ENCODE data around the gene SLC23A2. TPM values are rescaled to one million over a fixed set of nuclear protein-coding genes. Genes with fewer than 3 reads are reported as not detected.

SLC23A2 gene
- total RNA-seq, 2 experiments from 2014 or later = 14.3 to 25.7 TPM

DNA sequence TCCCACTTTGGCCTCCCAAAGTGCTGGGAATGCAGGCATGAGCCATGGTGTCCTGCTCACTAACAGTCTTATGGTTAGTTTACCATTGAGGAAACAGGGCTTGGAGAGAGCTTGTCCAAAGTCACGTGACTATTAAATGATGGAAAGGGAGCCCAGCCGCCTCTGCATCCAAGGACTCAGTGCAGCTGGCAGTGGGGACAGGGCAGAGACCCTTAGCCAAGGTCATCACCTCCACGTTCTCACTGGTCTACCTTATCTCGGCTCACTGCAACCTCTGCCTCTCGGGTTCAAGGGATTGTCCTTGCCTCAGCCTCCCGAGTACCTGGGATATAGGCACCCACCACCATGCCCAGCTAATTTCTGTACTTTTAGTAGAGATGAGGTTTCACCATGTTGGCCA is 109.3 kb downstream of the SLC23A2 start:
- DNase-seq (ENCODE audit: low spot score) = no peak

DNA sequence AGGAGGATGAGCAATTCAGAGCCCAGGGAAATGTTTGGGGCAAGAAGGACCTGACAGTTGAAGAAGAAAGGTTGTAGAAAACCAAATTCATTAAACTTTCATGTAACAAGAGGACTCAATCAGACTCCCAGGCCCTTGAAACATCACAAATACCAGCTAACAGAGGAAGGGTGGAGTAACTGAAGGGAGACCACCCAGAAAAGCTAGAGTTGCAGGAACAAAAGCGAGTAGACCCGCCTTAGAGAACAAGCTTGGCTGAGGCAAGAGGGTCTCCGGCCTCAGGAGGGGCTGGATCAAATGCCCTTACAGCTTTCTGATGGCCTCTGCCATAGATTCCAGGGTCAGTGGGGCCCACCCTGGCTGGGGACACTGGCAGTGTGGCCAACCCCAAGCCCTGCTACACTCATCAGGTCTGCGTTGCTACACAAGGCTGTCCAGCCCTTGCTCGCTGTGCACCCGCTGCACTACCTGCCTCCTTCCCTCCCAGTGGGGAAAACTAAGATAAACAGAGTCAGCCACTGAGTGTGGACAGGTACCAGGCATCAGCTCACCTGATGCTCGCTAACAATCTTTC is 110.0 kb downstream of the SLC23A2 start:
- H3K4me2 ChIP-seq (ENCODE audit: low read length) = no peak overlapping the region
- no peaks in the 10 kb centered on the region for H4K20me1 ChIP-seq (ENCODE audit: insufficient read depth, low read length)
- H3K9me2 ChIP-seq (ENCODE audit: insufficient read depth, low read length) = no peaks in the 10 kb centered on the region
- intact Hi-C loops (cut with micrococcal nuclease; ENCODE audit: unreplicated experiment) = no loop called here
- H3K79me2 ChIP-seq (ENCODE audit: insufficient read depth, low read depth, low read length) = no peaks in the 10 kb centered on the region
- no peaks in the 10 kb centered on the region for H3K9me3 ChIP-seq (ENCODE audit: low read length)
- H3K4me1 ChIP-seq (ENCODE audit: insufficient read depth, low read length, poor library complexity, severe bottlenecking) = peaks cover 18% of the 10 kb centered on the region
- no peak overlapping the region for H2AFZ ChIP-seq (ENCODE audit: low read length)
- no peak for TF ChIP-seq EZH2phosphoT487 (IDR thresholded peaks at IDR 0.05; ENCODE audit: borderline replicate concordance, low read depth, low read length)
- TF ChIP-seq, protein P1, sequence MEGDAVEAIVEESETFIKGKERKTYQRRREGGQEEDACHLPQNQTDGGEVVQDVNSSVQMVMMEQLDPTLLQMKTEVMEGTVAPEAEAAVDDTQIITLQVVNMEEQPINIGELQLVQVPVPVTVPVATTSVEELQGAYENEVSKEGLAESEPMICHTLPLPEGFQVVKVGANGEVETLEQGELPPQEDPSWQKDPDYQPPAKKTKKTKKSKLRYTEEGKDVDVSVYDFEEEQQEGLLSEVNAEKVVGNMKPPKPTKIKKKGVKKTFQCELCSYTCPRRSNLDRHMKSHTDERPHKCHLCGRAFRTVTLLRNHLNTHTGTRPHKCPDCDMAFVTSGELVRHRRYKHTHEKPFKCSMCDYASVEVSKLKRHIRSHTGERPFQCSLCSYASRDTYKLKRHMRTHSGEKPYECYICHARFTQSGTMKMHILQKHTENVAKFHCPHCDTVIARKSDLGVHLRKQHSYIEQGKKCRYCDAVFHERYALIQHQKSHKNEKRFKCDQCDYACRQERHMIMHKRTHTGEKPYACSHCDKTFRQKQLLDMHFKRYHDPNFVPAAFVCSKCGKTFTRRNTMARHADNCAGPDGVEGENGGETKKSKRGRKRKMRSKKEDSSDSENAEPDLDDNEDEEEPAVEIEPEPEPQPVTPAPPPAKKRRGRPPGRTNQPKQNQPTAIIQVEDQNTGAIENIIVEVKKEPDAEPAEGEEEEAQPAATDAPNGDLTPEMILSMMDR (conservative IDR thresholded peaks at IDR 0.05; ENCODE audit: low read length) = no peak
- no peak overlapping the region for H3K4me3 ChIP-seq (ENCODE audit: low read depth, low read length, poor library complexity, severe bottlenecking)
- POLR2A ChIA-PET = interaction anchor here (0.5 to 0.8 kb wide), 5 partner anchors 18 to 984 kb away, joined by 3 to 4 read pairs (median 4); no protein-coding TSS in a partner anchor
- H3K27ac ChIP-seq (ENCODE audit: low read depth, low read length, poor library complexity, severe bottlenecking) = no peak overlapping the region
- no TSS peak for BruUV-seq (replicated peaks)
- H3K36me3 ChIP-seq (ENCODE audit: insufficient read depth, low read length) = peaks cover 14% of the 10 kb centered on the region
- CTCF ChIA-PET (ENCODE audit: unreplicated experiment) = interaction anchor here (0.6 kb wide), 2 partner anchors 65 to 108 kb away, joined by 3 to 5 read pairs; no protein-coding TSS in a partner anchor
- no peak for DNase-seq (ENCODE audit: low spot score)

More for the DNA sequence above, 109.3 kb downstream of the SLC23A2 start:
- POLR2A ChIA-PET = interaction anchor here (0.6 kb wide), 1 partner anchor 74 kb away, joined by 4 read pairs; no protein-coding TSS in a partner anchor
- Histone ChIP-seq H3K27ac (ENCODE audit: low read depth, low read length, poor library complexity, severe bottlenecking) (no peak overlapping the region), H3K4me3 (ENCODE audit: low read depth, low read length, poor library complexity, severe bottlenecking) (no peak overlapping the region), H3K4me1 (ENCODE audit: insufficient read depth, low read length, poor library complexity, severe bottlenecking) (peaks cover 20% of the 10 kb centered on the region), H3K9me2 (ENCODE audit: insufficient read depth, low read length) (no peaks in the 10 kb centered on the region), H2AFZ (ENCODE audit: low read length) (no peak overlapping the region), H4K20me1 (ENCODE audit: insufficient read depth, low read length) (no peaks in the 10 kb centered on the region), H3K4me2 (ENCODE audit: low read length) (no peak overlapping the region), H3K36me3 (ENCODE audit: insufficient read depth, low read length) (peaks cover 16% of the 10 kb centered on the region), H3K79me2 (ENCODE audit: insufficient read depth, low read depth, low read length) (no peaks in the 10 kb centered on the region), H3K9me3 (ENCODE audit: low read length) (no peaks in the 10 kb centered on the region)
- intact Hi-C loops (cut with micrococcal nuclease; ENCODE audit: unreplicated experiment) = no loop called here
- BruUV-seq (replicated peaks) = no TSS peak
- no peak for TF ChIP-seq EZH2phosphoT487 (IDR thresholded peaks at IDR 0.05; ENCODE audit: borderline replicate concordance, low read depth, low read length)
- TF ChIP-seq, protein P1 (conservative IDR thresholded peaks at IDR 0.05; ENCODE audit: low read length) = no peak
- CTCF ChIA-PET (ENCODE audit: unreplicated experiment) = interaction anchor here (0.6 kb wide), 1 partner anchor 108 kb away, joined by 3 read pairs; no protein-coding TSS in a partner anchor

DNA sequence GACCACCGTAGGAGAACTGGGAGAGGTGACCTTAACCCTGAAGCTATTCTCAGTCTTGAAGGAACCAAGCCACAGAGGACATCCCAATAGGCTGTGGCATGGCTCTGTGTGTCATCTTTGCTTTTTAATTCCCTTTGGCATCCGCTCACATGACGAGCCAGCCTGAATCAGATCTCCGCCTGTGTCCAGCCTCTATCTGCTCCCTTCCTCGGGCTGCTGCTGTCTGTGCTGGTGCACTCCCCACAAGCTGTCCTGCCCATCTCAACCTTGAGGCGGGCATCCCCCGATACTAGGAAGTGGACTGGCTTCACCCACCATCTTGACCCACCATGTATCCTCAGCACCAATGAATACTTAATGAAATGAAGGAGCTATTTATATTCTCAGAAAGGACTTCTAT is 111.9 kb downstream of the SLC23A2 start:
- Histone ChIP-seq H3K36me3 (ENCODE audit: insufficient read depth, low read length) (peaks cover 14% of the 10 kb centered on the region), H3K9me2 (ENCODE audit: insufficient read depth, low read length) (no peaks in the 10 kb centered on the region), H3K79me2 (ENCODE audit: insufficient read depth, low read depth, low read length) (no peaks in the 10 kb centered on the region), H3K4me1 (ENCODE audit: insufficient read depth, low read length, poor library complexity, severe bottlenecking) (no peaks in the 10 kb centered on the region), H2AFZ (ENCODE audit: low read length) (no peak overlapping the region), H4K20me1 (ENCODE audit: insufficient read depth, low read length) (no peaks in the 10 kb centered on the region), H3K4me3 (ENCODE audit: low read depth, low read length, poor library complexity, severe bottlenecking) (no peak overlapping the region), H3K27ac (ENCODE audit: low read depth, low read length, poor library complexity, severe bottlenecking) (no peak overlapping the region), H3K9me3 (ENCODE audit: low read length) (no peaks in the 10 kb centered on the region), H3K4me2 (ENCODE audit: low read length) (no peak overlapping the region)
- BruUV-seq (replicated peaks) = no TSS peak
- CTCF ChIA-PET (ENCODE audit: unreplicated experiment) = interaction anchor here (0.7 kb wide), 1 partner anchor 66 kb away, joined by 4 read pairs; no protein-coding TSS in a partner anchor
- POLR2A ChIA-PET = interaction anchor here (0.6 kb wide), 1 partner anchor 35 kb away, joined by 3 read pairs; no protein-coding TSS in a partner anchor
- TF ChIP-seq EZH2phosphoT487 (IDR thresholded peaks at IDR 0.05; ENCODE audit: borderline replicate concordance, low read depth, low read length) = no peak
- TF ChIP-seq, protein P1 (conservative IDR thresholded peaks at IDR 0.05; ENCODE audit: low read length) = no peak
- intact Hi-C loops (cut with micrococcal nuclease; ENCODE audit: unreplicated experiment) = no loop called here
- DNase-seq (ENCODE audit: low spot score) = no peak
